Loucy (cell line): ENCODE measurements around the gene NDFIP1.
"Not testable (repeated sequence)": the region's sequence is repeated elsewhere in the genome, so short reads cannot be mapped to it uniquely, and the experiment has no call there.

Experiments used
- H2AFZ ChIP-seq: fragments of 200-600 bp; sonication (generic); 2 replicates; pipeline ENCODE4 v1.6.0; 2016; ENCODE audit warnings: antibody characterized with exemption, mild to moderate bottlenecking, low read length, moderate library complexity
- H3F3A ChIP-seq: fragments of 200-600 bp; 2 replicates; pipeline ENCODE4 v1.6.0; 2016; ENCODE audit warnings: antibody characterized with exemption, low read depth, mild to moderate bottlenecking
- H3K27me3 ChIP-seq: fragments of 200-600 bp; sonication (generic); 2 replicates; pipeline ENCODE4 v1.6.1; 2014; ENCODE audit warnings: low read length, mild to moderate bottlenecking; ENCODE audit not compliant: insufficient read depth, poor library complexity, severe bottlenecking
- H3K36me3 ChIP-seq: fragments of 200-600 bp; sonication (generic); 2 replicates; pipeline ENCODE4 v1.6.1; 2016; ENCODE audit warnings: low read length; ENCODE audit not compliant: insufficient read depth
- H3K4me1 ChIP-seq: fragments of 200-600 bp; sonication (generic); 2 replicates; pipeline ENCODE4 v1.5.1; 2014; ENCODE audit warnings: low read length, mild to moderate bottlenecking; ENCODE audit not compliant: insufficient read depth, poor library complexity, severe bottlenecking
- H3K4me2 ChIP-seq: fragments of 200-600 bp; sonication (generic); 2 replicates; pipeline ENCODE4 v1.6.0; 2014; ENCODE audit warnings: antibody characterized with exemption, low read length, low read depth, mild to moderate bottlenecking; ENCODE audit not compliant: poor library complexity, severe bottlenecking
- H3K4me3 ChIP-seq: fragments of 200-600 bp; sonication (generic); 2 replicates; pipeline ENCODE4 v1.5.1; 2014; ENCODE audit warnings: low read length, mild to moderate bottlenecking, mixed read lengths; ENCODE audit not compliant: poor library complexity, severe bottlenecking
- H3K79me2 ChIP-seq: fragments of 200-600 bp; sonication (generic); 2 replicates; pipeline ENCODE4 v1.6.1; 2014; ENCODE audit warnings: low read length; ENCODE audit not compliant: insufficient read depth
- H3K9ac ChIP-seq: fragments of 200-600 bp; sonication (generic); 2 replicates; pipeline ENCODE4 v1.6.0; 2014; ENCODE audit warnings: mild to moderate bottlenecking, low read depth, low read length, moderate library complexity; ENCODE audit not compliant: poor library complexity, severe bottlenecking
- H3K9me2 ChIP-seq: fragments of 200-600 bp; sonication (generic); replicated peaks from 2 replicates; pipeline ENCODE4 v1.6.1; 2016; ENCODE audit warnings: low read depth, low read length, mixed read lengths
- H3K9me3 ChIP-seq: fragments of 200-600 bp; sonication (generic); 2 replicates; pipeline ENCODE4 v1.6.1; 2014; ENCODE audit warnings: mild to moderate bottlenecking, antibody characterized with exemption, low read length, low read depth; ENCODE audit not compliant: insufficient read depth
- H4K20me1 ChIP-seq: fragments of 200-600 bp; sonication (generic); 2 replicates; pipeline ENCODE4 v1.6.0; 2014; ENCODE audit warnings: antibody characterized with exemption, low read length, mild to moderate bottlenecking; ENCODE audit not compliant: insufficient read depth, poor library complexity, severe bottlenecking
- CTCF ChIP-seq: fragments of 200-600 bp; sonication (generic); conservative IDR thresholded peaks from 2 replicates; pipeline ENCODE4 v1.5.1; 2014; ENCODE audit warnings: mild to moderate bottlenecking, antibody characterized with exemption, low read length
- EZH2phosphoT487 ChIP-seq: fragments of 200-600 bp; IDR thresholded peaks from 2 replicates; pipeline ENCODE4 v1.6.1; 2018; ENCODE audit warnings: antibody characterized with exemption, mild to moderate bottlenecking, moderate library complexity, borderline replicate concordance

NDFIP1 gene

DNA sequence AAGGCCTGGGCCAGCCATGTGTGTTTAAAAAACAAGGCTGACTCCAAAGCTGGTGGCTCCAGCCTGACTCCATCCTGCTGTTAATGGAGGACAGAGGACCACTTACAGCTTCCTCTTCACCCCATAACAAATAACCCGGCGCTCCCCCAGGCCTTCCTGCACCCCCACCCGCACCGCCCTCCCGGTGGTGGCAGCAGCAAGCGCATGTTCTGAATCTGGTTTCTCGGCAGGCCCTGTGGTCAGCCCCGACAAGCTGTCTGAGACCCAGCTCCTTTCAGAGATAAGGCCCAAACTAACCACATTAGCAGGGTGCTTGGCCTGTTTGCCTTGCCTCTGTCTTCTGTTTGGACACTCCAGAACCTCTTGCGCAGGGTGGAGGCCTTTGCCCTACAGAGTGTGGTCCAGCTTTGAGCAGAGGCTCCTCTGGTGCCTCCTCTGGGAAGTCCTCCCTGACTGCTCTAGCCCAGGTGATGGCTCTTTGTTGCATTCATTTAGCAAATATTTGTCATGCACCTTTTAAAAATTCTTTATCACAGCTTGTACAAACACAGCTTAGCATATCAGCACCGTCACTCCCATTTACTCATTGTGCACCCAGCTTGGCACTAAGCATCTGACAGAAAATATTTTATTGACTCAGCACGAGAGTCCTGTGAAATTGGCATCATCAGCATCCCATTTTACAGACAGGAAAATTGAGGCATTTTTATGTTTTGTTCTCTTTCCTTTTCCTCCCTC is 78.4 kb downstream of the NDFIP1 start:
- no peak overlapping the region for H3K4me3 ChIP-seq
- no peaks in the 10 kb centered on the region for H3K9me2 ChIP-seq
- no peak overlapping the region for H3K9ac ChIP-seq
- H3K9me3 ChIP-seq: no peaks in the 10 kb centered on the region
- TF ChIP-seq EZH2phosphoT487 (no peak), CTCF (no peak)
- H3F3A ChIP-seq: no peaks in the 10 kb centered on the region
- H2AFZ ChIP-seq: no peak overlapping the region
- no peaks in the 10 kb centered on the region for H3K79me2 ChIP-seq
- H3K27me3 ChIP-seq: no peaks in the 10 kb centered on the region
- H3K4me2 ChIP-seq: no peak overlapping the region
- H3K4me1 ChIP-seq: peaks cover 5% of the 10 kb centered on the region
- H3K36me3 ChIP-seq: no peaks in the 10 kb centered on the region
- no peaks in the 10 kb centered on the region for H4K20me1 ChIP-seq

DNA sequence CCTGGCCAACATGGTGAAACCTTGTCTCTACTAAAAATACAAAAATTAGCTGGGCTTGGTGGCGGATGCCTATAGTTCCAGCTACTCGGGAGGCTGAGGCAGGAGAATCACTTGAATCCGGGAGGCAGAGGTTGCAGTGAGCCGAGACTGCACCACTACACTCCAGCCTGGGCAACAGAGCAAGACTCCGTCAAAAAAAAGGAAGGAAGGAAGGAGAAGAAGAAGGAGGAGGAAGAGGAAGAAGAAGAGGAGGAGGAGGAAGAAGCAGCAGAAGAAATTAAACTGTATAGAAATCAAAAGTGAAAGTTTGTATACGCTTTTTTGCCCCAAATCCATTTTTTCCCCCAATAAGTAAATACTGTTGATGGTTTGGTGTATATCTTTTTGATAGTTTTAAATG is 80.1 kb downstream of the NDFIP1 start:
- H3K27me3 ChIP-seq: not testable (repeated sequence)

DNA sequence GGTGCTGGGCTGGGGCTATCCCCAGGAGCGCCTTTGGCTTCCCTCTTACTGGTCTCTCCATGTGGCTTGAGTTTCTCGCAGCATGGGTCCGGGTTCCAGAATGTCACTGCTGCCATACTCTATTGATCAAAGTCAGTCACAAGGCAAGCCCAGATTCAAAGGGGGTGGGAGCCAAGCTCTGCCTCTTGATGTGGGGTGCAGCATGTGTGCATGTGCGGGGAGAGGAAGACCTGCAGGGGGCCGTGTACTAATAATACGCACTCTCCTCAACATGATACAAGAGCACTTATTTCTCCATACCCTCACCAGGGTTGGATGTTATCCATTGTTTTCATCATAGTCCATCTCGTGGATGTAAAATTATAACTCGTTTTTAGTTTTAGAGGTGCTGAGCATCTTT is 81.2 kb downstream of the NDFIP1 start:
- Histone ChIP-seq H3K79me2 (no peaks in the 10 kb centered on the region), H3K36me3 (no peaks in the 10 kb centered on the region), H3F3A (no peaks in the 10 kb centered on the region), H3K9me2 (no peaks in the 10 kb centered on the region), H3K4me2 (no peak overlapping the region), H4K20me1 (no peaks in the 10 kb centered on the region), H3K9ac (no peak overlapping the region), H3K9me3 (no peaks in the 10 kb centered on the region), H2AFZ (no peak overlapping the region), H3K4me3 (no peak overlapping the region), H3K4me1 (peaks cover 5% of the 10 kb centered on the region), H3K27me3 (no peaks in the 10 kb centered on the region)
- TF ChIP-seq CTCF (0 out of 2 replicates have a peak, but pooled peaks have one; percentile 16), EZH2phosphoT487 (no peak)

More for the DNA sequence above, 80.1 kb downstream of the NDFIP1 start:
- not testable (repeated sequence) for H3K4me1 ChIP-seq, H3K9me3 ChIP-seq, H3K9me2 ChIP-seq, H2AFZ ChIP-seq, H3K79me2 ChIP-seq, H3K4me2 ChIP-seq, H4K20me1 ChIP-seq, H3K4me3 ChIP-seq, H3F3A ChIP-seq, H3K36me3 ChIP-seq, H3K9ac ChIP-seq

DNA sequence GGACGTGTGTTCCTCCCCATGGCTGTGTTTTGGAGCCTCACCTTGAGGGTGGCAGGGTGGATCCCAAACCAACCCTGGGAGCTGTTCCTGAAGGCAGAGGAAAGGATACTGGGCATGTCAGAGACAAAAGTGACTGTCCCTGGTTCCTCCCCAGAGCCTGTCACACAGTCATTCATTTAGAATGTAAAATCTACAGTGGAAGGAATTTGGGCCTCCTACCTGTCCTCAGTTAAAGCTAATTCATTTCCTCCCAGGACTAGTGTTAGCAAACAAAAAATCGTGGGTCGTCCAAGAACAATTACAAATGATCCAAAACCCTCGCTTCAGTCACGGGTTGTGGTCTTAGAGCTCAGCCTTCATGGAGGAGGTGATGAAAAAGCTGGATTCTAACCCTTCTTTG is 83.2 kb downstream of the NDFIP1 start:
- H3K4me3 ChIP-seq: no peak overlapping the region
- no peaks in the 10 kb centered on the region for H4K20me1 ChIP-seq
- H3K9ac ChIP-seq: no peak overlapping the region
- no peak overlapping the region for H3K4me2 ChIP-seq
- no peaks in the 10 kb centered on the region for H3F3A ChIP-seq
- no peaks in the 10 kb centered on the region for H3K36me3 ChIP-seq
- no peaks in the 10 kb centered on the region for H3K79me2 ChIP-seq
- no peaks in the 10 kb centered on the region for H3K9me2 ChIP-seq
- H2AFZ ChIP-seq: no peak overlapping the region
- peaks cover 2% of the 10 kb centered on the region for H3K4me1 ChIP-seq
- H3K27me3 ChIP-seq: no peaks in the 10 kb centered on the region
- TF ChIP-seq EZH2phosphoT487 (no peak), CTCF (no peak)
- H3K9me3 ChIP-seq: no peaks in the 10 kb centered on the region
